ENCODE data around the gene KTI12. TPM values are rescaled to one million over a fixed set of nuclear protein-coding genes. Genes with fewer than 3 reads are reported as not detected.

The KTI12 gene
- total and polyA plus RNA-seq, 2 donors (not counting 3 experiments of a cell fraction or from before 2014, with no cell fraction given): 10.0 to 12.7 TPM

DNA sequence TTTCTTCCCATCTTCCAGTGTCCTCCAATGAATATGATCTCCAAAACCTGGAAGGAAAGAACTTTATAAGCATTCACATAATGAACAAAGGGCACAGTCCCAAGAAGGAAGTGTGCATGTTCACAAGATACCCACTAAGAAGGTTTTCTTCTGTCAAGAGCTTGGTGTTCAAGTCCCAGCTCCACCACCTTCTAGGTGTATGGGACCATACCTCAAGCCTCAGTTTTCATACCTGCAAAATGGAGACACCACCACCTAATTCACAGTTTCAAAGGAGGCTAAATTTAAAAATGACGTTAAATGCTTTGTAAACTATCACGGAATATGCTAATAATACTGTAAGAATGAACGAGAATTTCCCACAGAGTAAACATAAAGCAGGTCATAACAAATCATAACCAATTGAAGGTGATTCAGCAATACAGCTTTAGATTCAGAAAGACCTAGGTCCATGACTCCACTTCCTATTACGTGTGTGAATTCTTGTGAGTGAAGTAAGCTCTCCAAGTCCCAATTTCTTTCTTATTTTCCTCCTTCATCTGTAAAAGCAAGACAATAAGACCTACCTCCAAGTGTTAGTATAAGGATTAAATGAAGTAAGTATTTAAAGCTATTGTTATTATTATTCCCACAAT lies 8.1 kb upstream of the KTI12 start:
- Histone ChIP-seq H3K4me1 (ENCODE audit: control insufficient read depth, extremely low read depth, insufficient read depth, low read length) (no peaks in the 10 kb centered on the region), H4K20me1 (replicated peaks; ENCODE audit: control insufficient read depth, extremely low read depth, insufficient read depth, low read length) (no peaks in the 10 kb centered on the region), H3K4me3 (replicated peaks in 1 of 3; ENCODE audit: insufficient read depth in 1 of 3, low read depth in 1 of 3, low read length in 3 of 3) (no peak overlapping the region), H2AFZ (ENCODE audit: low read depth, low read length) (no peak overlapping the region), H3K9me1 (replicated peaks; ENCODE audit: control insufficient read depth, extremely low read depth, insufficient read depth, low read length) (no peaks in the 10 kb centered on the region), H3K27me3 (ENCODE audit: control insufficient read depth in 2 of 2, insufficient read depth in 2 of 2, low read length in 2 of 2) (no peaks in the 10 kb centered on the region), H3K27ac (ENCODE audit: insufficient read depth, low read depth, low read length) (no peak overlapping the region), H3K4me2 (ENCODE audit: insufficient read depth, low read length) (no peak overlapping the region), H3K9ac (replicated peaks; ENCODE audit: extremely low read depth, insufficient read depth, low read length) (no peak overlapping the region), H3K9me3 (replicated peaks; ENCODE audit: control insufficient read depth, insufficient read depth, low read length) (no peaks in the 10 kb centered on the region), H3K36me3 (ENCODE audit: control insufficient read depth in 2 of 2, extremely low read depth in 1 of 2, insufficient read depth in 2 of 2, low read length in 2 of 2) (peaks cover 2 to 3% of the 10 kb centered on the region in 2 experiments), H3K79me2 (ENCODE audit: control insufficient read depth, insufficient read depth, low read length) (peaks cover 14% of the 10 kb centered on the region)
- no TSS peak for BruUV-seq (replicated peaks)
- ChIA-PET POLR2A (interaction anchor here (0.6 kb wide), 1 partner anchor 38 kb away, joined by 3 read pairs; no protein-coding TSS in a partner anchor), CTCF (interaction anchor here (0.6 to 1.4 kb wide), 3 partner anchors 8 to 19 kb away, joined by 4 to 6 read pairs (median 5); partner anchors contain the start of gene KTI12)
- FAIRE-seq (no peak), DNase-seq (ENCODE audit: low read depth, low spot score) (no peak)
- dilution Hi-C loops (cut with MboI; ENCODE audit: extremely low pct_ligation_motif_present, low sequenced_read_pairs) (no loop called here), intact Hi-C loops (cut with micrococcal nuclease) (no loop called here)
- TF ChIP-seq JUN (IDR thresholded peaks at IDR 0.05; ENCODE audit: borderline replicate concordance, insufficient read depth, insufficient read length, low read depth): no peak
- TF ChIP-seq, protein P1, sequence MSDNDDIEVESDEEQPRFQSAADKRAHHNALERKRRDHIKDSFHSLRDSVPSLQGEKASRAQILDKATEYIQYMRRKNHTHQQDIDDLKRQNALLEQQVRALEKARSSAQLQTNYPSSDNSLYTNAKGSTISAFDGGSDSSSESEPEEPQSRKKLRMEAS (IDR thresholded peaks at IDR 0.05; ENCODE audit: insufficient read depth, insufficient read length): no peak
- TF ChIP-seq, protein P2, sequence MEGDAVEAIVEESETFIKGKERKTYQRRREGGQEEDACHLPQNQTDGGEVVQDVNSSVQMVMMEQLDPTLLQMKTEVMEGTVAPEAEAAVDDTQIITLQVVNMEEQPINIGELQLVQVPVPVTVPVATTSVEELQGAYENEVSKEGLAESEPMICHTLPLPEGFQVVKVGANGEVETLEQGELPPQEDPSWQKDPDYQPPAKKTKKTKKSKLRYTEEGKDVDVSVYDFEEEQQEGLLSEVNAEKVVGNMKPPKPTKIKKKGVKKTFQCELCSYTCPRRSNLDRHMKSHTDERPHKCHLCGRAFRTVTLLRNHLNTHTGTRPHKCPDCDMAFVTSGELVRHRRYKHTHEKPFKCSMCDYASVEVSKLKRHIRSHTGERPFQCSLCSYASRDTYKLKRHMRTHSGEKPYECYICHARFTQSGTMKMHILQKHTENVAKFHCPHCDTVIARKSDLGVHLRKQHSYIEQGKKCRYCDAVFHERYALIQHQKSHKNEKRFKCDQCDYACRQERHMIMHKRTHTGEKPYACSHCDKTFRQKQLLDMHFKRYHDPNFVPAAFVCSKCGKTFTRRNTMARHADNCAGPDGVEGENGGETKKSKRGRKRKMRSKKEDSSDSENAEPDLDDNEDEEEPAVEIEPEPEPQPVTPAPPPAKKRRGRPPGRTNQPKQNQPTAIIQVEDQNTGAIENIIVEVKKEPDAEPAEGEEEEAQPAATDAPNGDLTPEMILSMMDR (IDR thresholded peaks at IDR 0.05; ENCODE audit: extremely low read depth in 1 of 2, insufficient read depth in 1 of 2, low read depth in 1 of 2, low read length in 2 of 2): no peak

GRCh38 chr1:52037909-52038308 lies 4.3 kb upstream of the KTI12 start:
- TF ChIP-seq MYC (IDR thresholded peaks at IDR 0.05; ENCODE audit: low read depth, low read length) (no peak), POLR2AphosphoS5 (IDR thresholded peaks at IDR 0.05; ENCODE audit: insufficient read depth, low read depth, low read length) (no peak), JUN (IDR thresholded peaks at IDR 0.05; ENCODE audit: borderline replicate concordance, insufficient read depth, insufficient read length, low read depth) (no peak), EZH2 (IDR thresholded peaks at IDR 0.05; ENCODE audit: borderline replicate concordance, low read depth, low read length, severe bottlenecking) (no peak)
- H3K36me3 ChIP-seq (ENCODE audit: control insufficient read depth in 2 of 2, extremely low read depth in 1 of 2, insufficient read depth in 2 of 2, low read length in 2 of 2): peaks cover 2 to 3% of the 10 kb centered on the region in 2 experiments
- intact Hi-C loops (cut with micrococcal nuclease): no loop called here
- H4K20me1 ChIP-seq (replicated peaks; ENCODE audit: control insufficient read depth, extremely low read depth, insufficient read depth, low read length): no peaks in the 10 kb centered on the region
- H3K9ac ChIP-seq (replicated peaks; ENCODE audit: extremely low read depth, insufficient read depth, low read length): no peak overlapping the region
- FAIRE-seq: no peak
- dilution Hi-C loops (cut with MboI; ENCODE audit: extremely low pct_ligation_motif_present, low sequenced_read_pairs): no loop called here
- peaks cover 5% of the 10 kb centered on the region for H3K4me1 ChIP-seq (ENCODE audit: control insufficient read depth, extremely low read depth, insufficient read depth, low read length)
- no peak overlapping the region for H2AFZ ChIP-seq (ENCODE audit: low read depth, low read length)
- no TSS peak for BruUV-seq (replicated peaks)
- CTCF ChIA-PET: no interaction called here
- no peak for DNase-seq (ENCODE audit: low read depth, low spot score)
- no peaks in the 10 kb centered on the region for H3K9me3 ChIP-seq (replicated peaks; ENCODE audit: control insufficient read depth, insufficient read depth, low read length)
- POLR2A ChIA-PET: no interaction called here
- H3K79me2 ChIP-seq (ENCODE audit: control insufficient read depth, insufficient read depth, low read length): peaks cover 3% of the 10 kb centered on the region
- H3K27me3 ChIP-seq (ENCODE audit: control insufficient read depth in 2 of 2, insufficient read depth in 2 of 2, low read length in 2 of 2): no peaks in the 10 kb centered on the region
- no peak overlapping the region for H3K4me2 ChIP-seq (ENCODE audit: insufficient read depth, low read length)
- H3K9me1 ChIP-seq (replicated peaks; ENCODE audit: control insufficient read depth, extremely low read depth, insufficient read depth, low read length): no peaks in the 10 kb centered on the region
- no peak overlapping the region for H3K4me3 ChIP-seq (replicated peaks in 1 of 3; ENCODE audit: insufficient read depth in 1 of 3, low read depth in 1 of 3, low read length in 3 of 3)
- H3K27ac ChIP-seq (ENCODE audit: insufficient read depth, low read depth, low read length): no peak overlapping the region
